Mucosa of stomach (tissue), 1 donor: Measurements from ENCODE around the gene EFR3B.
"Not testable (repeated sequence)": the region's sequence is repeated elsewhere in the genome, so short reads cannot be mapped to it uniquely, and the experiment has no call there.

Experiments
- H3K27me3 ChIP-seq: one replicate; pipeline ENCODE4 v1.7.0; 2013; ENCODE audit warnings: mild to moderate bottlenecking, low read length; ENCODE audit not compliant: control insufficient read depth, insufficient read depth
- H3K36me3 ChIP-seq: one replicate; pipeline ENCODE4 v1.7.0; 2013; ENCODE audit warnings: low read length; ENCODE audit not compliant: control insufficient read depth, insufficient read depth
- H3K4me1 ChIP-seq: one replicate; pipeline ENCODE4 v1.7.0; 2013; ENCODE audit warnings: mild to moderate bottlenecking, low read length; ENCODE audit not compliant: control insufficient read depth, insufficient read depth
- H3K4me3 ChIP-seq: one replicate; pipeline ENCODE4 v1.7.0; 2013; ENCODE audit warnings: low read length
- H3K9ac ChIP-seq: one replicate; pipeline ENCODE4 v1.7.0; 2013; ENCODE audit warnings: mild to moderate bottlenecking, low read length, moderate library complexity
- H3K9me3 ChIP-seq: one replicate; pipeline ENCODE4 v1.7.0; 2013; ENCODE audit warnings: mild to moderate bottlenecking, low read length, moderate library complexity; ENCODE audit not compliant: control insufficient read depth
- donor health status: Pancreatic carcinoma.

Gene EFR3B

DNA sequence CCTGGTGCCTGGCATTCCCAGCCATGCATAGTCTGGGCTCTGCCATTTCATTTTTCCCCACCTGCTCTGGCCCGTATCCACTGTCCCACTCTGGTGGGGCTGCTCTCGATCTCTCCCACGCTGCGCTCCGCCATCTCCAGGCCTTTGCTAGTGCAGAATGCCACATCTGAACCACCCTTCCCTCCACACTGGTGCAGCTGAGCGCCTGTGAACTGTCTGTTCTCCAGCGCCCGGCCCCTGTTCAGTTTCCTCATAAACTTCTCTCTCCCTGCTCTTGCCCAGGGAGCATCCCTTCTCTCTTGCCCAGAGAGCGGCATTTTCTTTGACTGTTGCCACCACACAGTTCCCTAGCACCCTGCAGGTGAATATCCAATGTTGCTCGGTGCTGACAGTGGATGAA, 105.0 kb downstream of the EFR3B start:
- Histone ChIP-seq H3K36me3 (no peaks in the 10 kb centered on the region), H3K4me3 (no peak overlapping the region), H3K4me1 (no peaks in the 10 kb centered on the region), H3K9ac (no peak overlapping the region), H3K9me3 (no peaks in the 10 kb centered on the region), H3K27me3 (no peaks in the 10 kb centered on the region)

DNA sequence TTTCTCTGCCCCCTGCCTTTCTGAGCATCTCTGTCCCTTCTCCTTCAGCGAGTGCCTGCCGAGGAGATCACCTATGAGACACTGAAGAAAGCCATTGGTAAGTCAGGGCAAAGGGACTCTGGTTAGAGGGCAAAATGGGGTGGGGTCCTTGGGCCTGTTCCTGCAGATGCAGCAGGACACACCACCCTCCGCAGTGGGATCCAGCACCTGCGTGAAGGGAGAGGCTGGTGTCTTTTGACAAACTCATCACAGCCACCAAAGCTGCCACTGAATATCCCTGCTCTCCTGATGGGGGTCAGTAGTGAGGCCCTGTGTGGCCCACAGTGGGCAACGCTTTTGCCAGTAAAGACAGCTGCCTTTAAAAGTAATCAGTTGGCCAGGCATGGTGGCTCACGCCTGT, 107.8 kb downstream of the EFR3B start:
- Histone ChIP-seq H3K9me3 (no peaks in the 10 kb centered on the region), H3K36me3 (no peaks in the 10 kb centered on the region), H3K27me3 (no peaks in the 10 kb centered on the region), H3K4me3 (no peak overlapping the region), H3K9ac (no peak overlapping the region), H3K4me1 (no peaks in the 10 kb centered on the region)

DNA sequence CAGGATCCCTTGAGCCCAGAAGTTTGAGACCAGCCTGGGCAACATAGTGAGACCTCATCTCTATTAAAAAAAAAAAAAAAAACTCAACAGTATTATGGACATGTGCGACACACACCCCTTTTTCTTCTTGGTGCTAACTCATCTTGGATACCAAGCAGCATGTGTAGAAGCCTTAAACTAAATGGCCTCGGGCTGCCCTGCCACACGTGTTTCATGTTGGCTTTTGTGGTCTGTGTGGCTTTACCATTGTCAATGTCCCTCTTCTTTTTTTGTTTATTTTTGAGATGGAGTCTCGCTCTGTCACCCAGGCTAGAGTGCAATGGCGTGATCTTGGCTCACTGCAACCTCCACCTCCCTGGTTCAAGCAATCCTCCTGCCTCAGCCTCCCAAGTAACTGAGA, 109.1 kb downstream of the EFR3B start:
- H3K27me3 ChIP-seq, H3K4me1 ChIP-seq, H3K9me3 ChIP-seq, H3K9ac ChIP-seq, H3K36me3 ChIP-seq, H3K4me3 ChIP-seq: not testable (repeated sequence)

DNA sequence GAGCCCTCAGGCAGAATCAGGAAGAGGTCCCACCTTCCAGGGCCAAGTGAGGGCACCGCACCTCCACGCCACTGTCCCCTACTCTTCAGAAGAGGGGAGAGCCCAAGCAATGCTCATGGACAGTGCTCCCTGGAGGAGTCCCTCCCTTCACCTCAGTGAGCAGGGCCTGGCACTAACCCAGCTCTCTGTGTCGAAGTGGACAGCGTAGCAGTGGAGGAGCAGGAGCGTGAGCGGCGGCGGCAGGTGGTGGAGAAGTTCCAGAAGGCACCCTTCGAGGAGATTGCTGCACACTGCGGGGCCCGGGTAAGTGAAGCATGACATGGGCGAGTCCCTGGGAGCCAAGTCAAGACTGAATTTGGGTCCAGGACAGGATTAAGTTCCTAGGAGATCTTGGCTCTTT, 109.8 kb downstream of the EFR3B start:
- Histone ChIP-seq H3K9me3 (no peaks in the 10 kb centered on the region), H3K4me1 (no peaks in the 10 kb centered on the region), H3K36me3 (no peaks in the 10 kb centered on the region), H3K9ac (no peak overlapping the region), H3K4me3 (no peak overlapping the region), H3K27me3 (no peaks in the 10 kb centered on the region)

DNA sequence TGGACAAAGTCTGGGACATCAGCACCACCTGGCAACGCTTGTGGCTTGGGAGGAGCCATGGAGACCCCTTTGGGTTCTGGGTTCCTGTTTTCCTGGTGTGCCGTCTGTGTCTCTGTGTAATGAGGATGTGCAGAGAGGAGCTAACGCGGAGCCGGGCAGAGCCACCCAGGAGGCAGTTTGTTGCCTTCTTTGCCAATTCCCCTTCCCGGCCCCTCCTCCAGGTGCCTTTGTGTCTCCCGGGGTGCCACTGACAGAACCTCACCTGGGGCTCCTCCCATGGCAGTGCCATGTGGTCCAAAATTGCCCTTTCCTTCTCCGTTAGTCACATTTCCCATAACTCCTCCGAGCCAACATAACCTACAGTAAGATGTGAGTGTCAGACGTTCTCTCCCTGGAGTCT, 113.5 kb downstream of the EFR3B start:
- no peak overlapping the region for H3K4me3 ChIP-seq

DNA sequence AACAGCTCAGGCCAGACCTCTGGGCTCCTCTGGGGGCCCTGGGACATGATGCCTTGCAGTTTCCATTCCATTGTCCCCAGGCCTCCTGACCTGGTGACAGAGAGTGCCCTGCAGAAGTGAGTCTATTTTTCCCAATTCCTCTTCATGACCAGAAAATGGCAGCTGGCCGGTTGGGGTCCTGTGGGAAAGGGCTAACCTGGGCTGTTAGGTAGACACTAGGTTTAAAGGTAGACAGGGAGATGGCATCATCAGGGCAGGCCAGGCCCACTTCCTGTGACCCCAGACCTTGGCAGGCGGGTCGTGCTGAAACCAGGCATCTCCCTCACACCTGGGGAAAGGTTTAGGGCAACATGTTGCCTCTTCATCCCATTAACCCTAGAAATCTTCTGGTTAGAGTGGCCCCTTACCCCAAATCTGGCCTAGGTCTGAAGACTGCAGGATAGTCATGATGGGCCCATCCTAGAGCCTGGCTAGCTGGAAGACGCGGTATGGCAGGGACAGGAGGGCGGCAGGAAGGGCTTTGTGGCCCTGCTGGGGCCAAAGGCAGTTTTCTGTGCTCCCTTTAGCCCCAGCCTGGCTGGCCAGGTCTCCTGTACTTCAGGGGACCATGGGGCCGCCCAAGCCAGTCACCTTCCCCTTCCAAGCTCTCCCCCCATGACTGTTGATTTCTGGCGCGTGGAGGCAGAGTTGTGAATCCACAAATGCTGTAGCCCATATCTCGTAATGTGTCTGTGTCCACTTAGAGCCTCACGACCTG, 116.4 kb downstream of the EFR3B start:
- Histone ChIP-seq H3K36me3 (no peaks in the 10 kb centered on the region), H3K9me3 (no peaks in the 10 kb centered on the region), H3K4me3 (no peak overlapping the region), H3K9ac (no peak overlapping the region), H3K4me1 (no peaks in the 10 kb centered on the region), H3K27me3 (peaks cover 4% of the 10 kb centered on the region)

More for the DNA sequence above, 113.5 kb downstream of the EFR3B start:
- Histone ChIP-seq H3K27me3 (no peaks in the 10 kb centered on the region), H3K9me3 (no peaks in the 10 kb centered on the region), H3K4me1 (no peaks in the 10 kb centered on the region), H3K36me3 (no peaks in the 10 kb centered on the region), H3K9ac (no peak overlapping the region)

DNA sequence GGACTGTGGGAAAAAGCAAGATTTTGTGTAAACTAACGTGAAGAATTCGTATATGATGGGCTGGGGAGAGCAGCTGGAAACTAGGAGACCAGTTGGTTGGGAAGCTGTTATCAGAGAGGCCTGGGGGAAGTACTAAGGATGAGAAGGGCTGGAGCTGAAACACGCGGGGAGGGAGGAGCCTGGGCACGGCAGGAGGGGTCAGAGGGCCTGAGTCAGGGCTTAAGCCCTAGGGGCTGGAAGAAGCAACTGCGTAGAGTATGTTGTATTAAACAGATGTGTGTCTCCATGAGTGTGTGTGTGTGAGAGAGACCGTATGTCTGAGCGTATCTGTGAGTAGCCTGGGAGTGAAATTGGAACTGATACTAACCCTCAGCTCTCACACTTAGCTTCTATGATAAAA, 118.1 kb downstream of the EFR3B start:
- Histone ChIP-seq H3K9me3 (no peaks in the 10 kb centered on the region), H3K4me1 (no peaks in the 10 kb centered on the region), H3K36me3 (no peaks in the 10 kb centered on the region), H3K4me3 (no peak overlapping the region), H3K27me3 (peaks cover 6% of the 10 kb centered on the region), H3K9ac (no peak overlapping the region)

DNA sequence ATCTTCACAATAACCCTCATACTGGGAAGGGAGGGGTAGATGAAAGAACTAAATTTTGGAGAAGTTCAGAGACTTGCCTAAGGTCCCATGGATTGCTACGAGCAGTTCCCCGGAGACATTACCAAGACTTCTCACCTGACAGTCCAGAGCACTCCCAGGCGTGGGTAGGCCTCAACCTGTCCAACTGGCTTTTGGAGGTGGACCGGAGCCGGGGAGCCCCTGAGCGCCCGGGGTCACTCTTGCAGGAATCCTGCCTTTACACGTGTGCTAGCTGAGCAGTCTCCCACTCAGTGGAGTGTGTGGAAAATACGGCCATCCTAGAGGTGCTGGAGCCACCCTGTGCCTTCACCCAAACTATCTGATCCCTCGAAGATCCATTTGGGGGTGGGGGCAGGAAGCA, 118.5 kb downstream of the EFR3B start:
- Histone ChIP-seq H3K9me3 (no peaks in the 10 kb centered on the region), H3K4me1 (no peaks in the 10 kb centered on the region), H3K4me3 (no peak overlapping the region), H3K36me3 (no peaks in the 10 kb centered on the region), H3K9ac (no peak overlapping the region), H3K27me3 (peaks cover 10% of the 10 kb centered on the region)

DNA sequence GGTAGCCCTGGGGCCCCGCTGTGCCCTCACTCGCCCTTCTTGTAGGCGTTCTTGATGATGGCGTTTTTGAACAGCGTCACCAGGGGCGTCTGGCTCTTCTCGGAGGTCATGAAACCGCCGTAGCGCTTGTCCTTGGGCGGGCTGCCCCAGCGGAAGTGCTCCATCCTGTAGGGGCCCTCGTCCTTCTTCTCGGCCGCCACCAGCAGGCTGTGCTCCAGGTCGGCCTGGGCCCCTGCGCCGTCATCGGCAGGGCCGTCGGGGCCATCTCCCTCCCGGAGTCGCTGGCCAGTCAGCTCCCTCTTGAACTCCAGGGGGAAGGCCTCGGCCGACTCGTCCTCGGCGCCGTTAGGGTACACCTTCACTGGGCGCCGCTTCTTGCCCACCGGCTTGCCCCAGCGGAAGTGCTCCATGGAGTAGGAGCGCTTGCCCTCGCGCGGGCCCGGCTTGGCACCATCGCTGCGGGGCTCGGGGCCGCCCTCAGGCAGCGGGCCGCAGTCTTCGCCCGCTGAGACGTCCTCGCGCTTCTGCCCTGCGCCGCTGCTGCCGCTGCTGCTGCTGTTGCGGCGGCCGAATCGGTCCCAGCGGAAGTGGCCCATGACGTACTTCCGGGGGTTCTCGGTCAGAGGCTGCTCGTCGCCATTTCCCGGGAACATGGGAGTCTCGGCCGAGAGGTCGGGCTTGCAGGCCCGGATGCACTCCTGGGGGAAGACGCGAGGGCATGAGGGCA, 119.3 kb downstream of the EFR3B start:
- Histone ChIP-seq H3K9ac (no peak overlapping the region), H3K36me3 (no peaks in the 10 kb centered on the region), H3K4me1 (no peaks in the 10 kb centered on the region), H3K9me3 (no peaks in the 10 kb centered on the region), H3K27me3 (peaks cover 18% of the 10 kb centered on the region), H3K4me3 (no peak overlapping the region)

DNA sequence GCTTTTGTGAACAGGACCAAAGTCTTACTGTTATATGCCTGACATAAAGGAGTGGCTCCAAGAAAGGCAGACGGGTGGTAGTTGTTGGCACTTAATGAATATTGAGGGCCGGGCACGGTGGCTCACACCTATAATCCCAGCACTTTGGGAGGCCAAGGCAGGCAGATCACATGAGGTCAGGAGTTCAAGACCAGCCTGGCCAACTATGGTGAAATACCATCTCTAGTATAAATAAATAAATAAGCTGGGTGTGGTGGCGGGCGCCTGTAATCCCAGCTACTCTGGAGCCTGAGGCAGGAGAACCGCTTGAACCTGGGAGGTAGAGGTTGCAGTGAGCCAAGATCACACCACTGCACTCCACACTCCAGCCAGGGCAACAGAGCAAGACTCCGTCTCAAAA, 120.2 kb downstream of the EFR3B start:
- not testable (repeated sequence) for H3K4me1 ChIP-seq, H3K4me3 ChIP-seq, H3K9me3 ChIP-seq, H3K36me3 ChIP-seq, H3K9ac ChIP-seq
- peaks cover 26% of the 10 kb centered on the region for H3K27me3 ChIP-seq

DNA sequence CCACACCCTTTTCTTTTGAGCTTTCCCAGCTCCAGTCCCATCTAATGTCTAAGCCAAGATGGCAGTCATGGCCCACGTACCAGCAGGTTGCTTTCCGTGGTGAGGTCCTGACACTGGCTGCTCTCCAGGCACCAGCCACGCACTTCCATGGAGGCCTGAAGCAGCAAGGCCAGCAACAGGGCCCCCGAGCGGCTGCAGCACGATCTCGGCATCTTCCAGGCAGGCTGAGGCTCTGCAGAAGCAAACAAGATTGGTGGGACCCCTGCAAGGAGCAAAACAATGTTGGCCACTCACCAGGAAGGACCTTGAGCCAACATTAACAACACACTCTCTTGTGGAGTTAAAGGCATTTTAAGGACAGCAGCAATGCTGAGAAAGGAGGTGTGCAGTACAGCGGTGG, 122.7 kb downstream of the EFR3B start:
- no peaks in the 10 kb centered on the region for H3K9me3 ChIP-seq
- peaks cover 4% of the 10 kb centered on the region for H3K4me1 ChIP-seq
- H3K9ac ChIP-seq = no peak overlapping the region
- peaks cover 51% of the 10 kb centered on the region for H3K27me3 ChIP-seq
- H3K4me3 ChIP-seq = no peak overlapping the region
- no peaks in the 10 kb centered on the region for H3K36me3 ChIP-seq

DNA sequence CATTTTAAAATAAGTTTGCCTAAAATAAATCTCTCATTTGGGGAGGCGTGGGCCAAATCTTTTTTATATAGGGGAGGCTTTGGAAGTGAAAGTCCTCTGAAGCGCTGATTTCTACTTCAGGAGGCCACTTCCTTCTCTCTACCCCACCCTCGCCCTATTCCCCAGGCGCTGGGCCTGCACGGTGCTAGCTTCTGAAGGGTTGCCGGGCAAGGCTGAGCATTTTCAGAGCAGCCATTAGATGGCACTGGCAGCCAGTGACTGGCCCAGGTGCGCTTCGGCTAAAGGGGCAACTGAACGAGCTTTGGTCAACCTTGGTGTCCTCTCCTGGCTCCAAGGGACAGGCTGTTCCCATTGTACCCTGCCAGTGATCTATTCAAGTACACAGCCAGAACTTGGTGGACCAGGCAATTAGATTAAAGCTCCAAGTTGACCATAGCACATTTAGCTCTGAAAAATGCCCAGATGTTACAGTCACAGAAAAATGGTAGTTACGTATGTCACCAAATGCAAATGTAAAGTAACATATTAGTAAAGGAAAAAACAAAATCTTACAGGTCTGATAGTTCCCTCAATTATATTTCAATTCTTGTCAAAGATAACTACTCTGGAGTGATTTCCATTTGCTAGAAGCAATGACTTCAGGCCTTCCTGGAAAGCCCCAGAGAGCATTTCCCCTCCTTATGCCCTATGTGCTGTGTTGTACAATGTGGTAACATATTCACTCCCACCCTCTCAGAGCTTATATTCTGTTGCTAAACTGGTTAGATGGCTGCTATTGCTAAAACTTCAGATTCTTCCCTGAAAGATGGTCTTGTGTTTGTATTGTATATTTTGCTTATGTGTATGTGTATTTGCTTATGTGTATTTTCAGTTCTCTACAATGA, 124.4 kb downstream of the EFR3B start:
- H3K4me3 ChIP-seq = no peak overlapping the region
- peaks cover 60% of the 10 kb centered on the region for H3K27me3 ChIP-seq
- H3K4me1 ChIP-seq = peaks cover 4% of the 10 kb centered on the region
- no peaks in the 10 kb centered on the region for H3K9me3 ChIP-seq
- H3K9ac ChIP-seq = no peak overlapping the region
- H3K36me3 ChIP-seq = no peaks in the 10 kb centered on the region
